Choroid plexus epithelial cell (primary cell): Measurements from ENCODE around the gene MAGEB17.
A peak's percentile ranks its signal among the peaks of the same experiment; 100 is the strongest.

Source experiments
- DNase-seq: peaks from one replicate; pipeline ENCODE4 v3.0.0-alpha.2; 2010; ENCODE audit warnings: low read depth
- H3K4me3 ChIP-seq: 2 replicates; pipeline ENCODE4 v1.5.1; 2011; ENCODE audit warnings: low read depth, mild to moderate bottlenecking, control low read depth, low read length, moderate library complexity
- TF ChIP-seq, protein P1 (sequence below): conservative IDR thresholded peaks from 2 replicates; pipeline ENCODE4 v1.5.1; 2011; ENCODE audit warnings: low read depth, mild to moderate bottlenecking, control low read depth, inconsistent platforms, low read length, moderate library complexity

The MAGEB17 gene

GRCh38 chrX:16167181-16167580 lies at the start of gene MAGEB17:
TSS of gene MAGEB17 (plus strand) at chrX:16167481. CDS start at chrX:16170383, 2,902 bp downstream.
- TF ChIP-seq, protein P1, sequence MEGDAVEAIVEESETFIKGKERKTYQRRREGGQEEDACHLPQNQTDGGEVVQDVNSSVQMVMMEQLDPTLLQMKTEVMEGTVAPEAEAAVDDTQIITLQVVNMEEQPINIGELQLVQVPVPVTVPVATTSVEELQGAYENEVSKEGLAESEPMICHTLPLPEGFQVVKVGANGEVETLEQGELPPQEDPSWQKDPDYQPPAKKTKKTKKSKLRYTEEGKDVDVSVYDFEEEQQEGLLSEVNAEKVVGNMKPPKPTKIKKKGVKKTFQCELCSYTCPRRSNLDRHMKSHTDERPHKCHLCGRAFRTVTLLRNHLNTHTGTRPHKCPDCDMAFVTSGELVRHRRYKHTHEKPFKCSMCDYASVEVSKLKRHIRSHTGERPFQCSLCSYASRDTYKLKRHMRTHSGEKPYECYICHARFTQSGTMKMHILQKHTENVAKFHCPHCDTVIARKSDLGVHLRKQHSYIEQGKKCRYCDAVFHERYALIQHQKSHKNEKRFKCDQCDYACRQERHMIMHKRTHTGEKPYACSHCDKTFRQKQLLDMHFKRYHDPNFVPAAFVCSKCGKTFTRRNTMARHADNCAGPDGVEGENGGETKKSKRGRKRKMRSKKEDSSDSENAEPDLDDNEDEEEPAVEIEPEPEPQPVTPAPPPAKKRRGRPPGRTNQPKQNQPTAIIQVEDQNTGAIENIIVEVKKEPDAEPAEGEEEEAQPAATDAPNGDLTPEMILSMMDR, result no peak
- H3K4me3 ChIP-seq, result no peak within 1 kb of the TSS
- DNase-seq, result no peak

DNA sequence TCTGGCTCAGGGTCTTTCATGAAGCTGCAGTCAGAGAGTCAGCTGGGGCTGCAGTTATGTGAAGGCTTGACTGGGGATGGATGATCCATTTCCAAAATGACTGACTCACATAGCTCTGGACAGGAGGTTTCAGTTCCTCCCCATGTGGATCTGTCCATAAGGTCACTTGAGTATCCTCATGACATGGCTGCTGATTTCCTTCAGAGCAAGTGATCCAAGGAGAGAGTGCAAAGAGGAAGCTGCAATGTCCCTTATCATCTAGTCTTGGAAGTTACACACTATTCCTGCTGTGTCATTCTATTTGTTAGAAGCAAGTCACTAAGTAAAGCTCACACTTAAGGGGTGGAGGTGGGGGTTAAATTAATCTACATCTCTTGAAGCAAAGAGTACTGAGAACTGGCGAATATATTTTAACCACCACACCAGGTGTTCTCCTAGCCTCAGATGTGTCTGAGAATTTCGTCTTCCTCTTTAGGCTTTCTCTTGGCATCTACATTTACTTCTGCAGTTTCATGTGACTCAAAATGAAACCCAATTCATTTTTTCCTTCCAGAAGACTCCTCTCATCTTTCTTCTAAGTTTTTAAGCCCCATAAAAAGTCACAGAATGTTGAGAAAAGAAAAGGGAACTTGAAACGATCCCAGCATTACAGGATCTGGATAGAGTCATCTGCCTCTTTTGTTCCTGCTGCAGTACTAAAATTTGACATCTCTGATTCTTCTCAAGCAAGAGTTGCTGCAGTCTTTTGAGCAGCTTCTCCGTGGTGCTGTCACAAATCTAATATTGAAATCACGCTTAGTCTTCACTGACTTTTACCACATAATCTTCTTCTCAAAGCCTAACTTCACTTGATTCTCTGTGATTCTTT lies 47.7 kb upstream of the MAGEB17 start:
- DNase-seq, result no peak
- TF ChIP-seq, protein P1, result no peak
- no peak overlapping the region for H3K4me3 ChIP-seq

GRCh38 chrX:16120431-16120830 lies 46.9 kb upstream of the MAGEB17 start:
- H3K4me3 ChIP-seq, result no peak overlapping the region
- TF ChIP-seq, protein P1, result no peak
- DNase-seq, result no peak

- TF ChIP-seq, protein P1, result peak; percentile 81
- DNase-seq, result peak; percentile 91
- H3K4me3 ChIP-seq, result no peak within 1 kb of the TSS
These were observed 44.0 kb upstream of the MAGEB17 start, which contains the start of gene GRPR for GRCh38 chrX:16123222-16123786. TSS of gene GRPR (plus strand) at chrX:16123565. CDS start at chrX:16123954, 389 bp downstream.

- no peak overlapping the region for H3K4me3 ChIP-seq
- DNase-seq, result no peak
- TF ChIP-seq, protein P1, result no peak
These were observed 43.1 kb upstream of the MAGEB17 start for GRCh38 chrX:16124201-16124600.

GRCh38 chrX:16125520-16126149 lies 41.6 kb upstream of the MAGEB17 start:
- H3K4me3 ChIP-seq, result no peak overlapping the region
- no peak for DNase-seq
- TF ChIP-seq, protein P1, result no peak
